ENCODE measurements around the gene SLC1A2. TPM values are rescaled to one million over a fixed set of nuclear protein-coding genes. Genes with fewer than 3 reads are reported as not detected.

SLC1A2 gene
- total RNA-seq, 1 experiment from 2014 or later: 0.50 TPM

DNA sequence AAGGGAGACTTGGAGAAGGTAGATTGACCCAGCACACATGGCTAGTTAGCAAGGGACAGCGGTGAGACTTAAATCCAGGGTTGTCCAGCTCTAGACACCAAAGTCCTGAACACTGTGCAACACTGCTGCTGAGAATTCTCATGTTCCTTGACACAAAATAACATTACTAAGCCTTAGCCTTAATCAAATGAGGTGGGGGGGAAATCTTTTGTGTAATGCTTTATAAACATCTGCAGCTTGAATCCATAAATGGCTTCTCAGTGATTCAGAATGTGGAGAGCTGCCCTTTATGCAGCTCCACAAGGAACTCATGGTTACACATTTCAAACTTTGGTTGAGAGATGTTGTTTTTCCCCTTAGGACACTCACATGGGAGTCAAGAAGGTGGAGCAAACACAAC, 200.4 kb downstream of the SLC1A2 start:
- H3K36me3 Mint-ChIP-seq (ENCODE audit: insufficient read depth in 1 of 3, low read depth in 3 of 3): no peaks in the 10 kb centered on the region
- Histone ChIP-seq H3K79me2 (ENCODE audit: insufficient read depth, low read length) (no peaks in the 10 kb centered on the region), H2BK5ac (ENCODE audit: insufficient read length, low read length) (no peak overlapping the region), H2AFZ (ENCODE audit: low read length) (no peak overlapping the region), H4K91ac (ENCODE audit: insufficient read length, low read depth, low read length) (no peak overlapping the region), H4K20me1 (ENCODE audit: control insufficient read depth, insufficient read depth, insufficient read length) (no peaks in the 10 kb centered on the region), H2AK5ac (ENCODE audit: insufficient read length, low read length) (no peak overlapping the region), H3K18ac (ENCODE audit: insufficient read length, low read depth, low read length) (no peak overlapping the region), H3K56ac (ENCODE audit: insufficient read length, low read depth, low read length) (no peak overlapping the region), H4K5ac (ENCODE audit: insufficient read length, low read depth, low read length) (no peak overlapping the region), H3K9ac (ENCODE audit: extremely low read depth, insufficient read length, low read length) (no peak overlapping the region), H3K23ac (ENCODE audit: insufficient read length, low read depth, low read length) (no peak overlapping the region), H2BK15ac (ENCODE audit: low read depth, low read length) (no peak overlapping the region), H3K4me2 (ENCODE audit: insufficient read depth, insufficient read length, low read length) (no peak overlapping the region), H3K14ac (ENCODE audit: insufficient read depth, low read length) (no peak overlapping the region), H3T11ph (ENCODE audit: low read length) (no peak overlapping the region), H2BK12ac (ENCODE audit: insufficient read length, low read depth, low read length) (no peak overlapping the region), H3K27me3 (ENCODE audit: insufficient read depth, low read length) (no peaks in the 10 kb centered on the region), H3K4ac (ENCODE audit: low read depth, low read length) (no peak overlapping the region), H3K23me2 (ENCODE audit: insufficient read length, low read depth, low read length, poor library complexity, severe bottlenecking) (no peaks in the 10 kb centered on the region), H3K9me3 (ENCODE audit: control insufficient read depth, low read depth, low read length) (no peaks in the 10 kb centered on the region), H3K79me1 (ENCODE audit: insufficient read depth, low read depth, low read length, poor library complexity, severe bottlenecking) (no peaks in the 10 kb centered on the region), H3K4me1 (ENCODE audit: insufficient read depth, low read length) (peaks cover 11% of the 10 kb centered on the region; the same call in 1 of the 2 replicates), H3K27ac (ENCODE audit: insufficient read length, low read depth, low read length) (no peak overlapping the region), H2BK120ac (ENCODE audit: low read depth, low read length, poor library complexity, severe bottlenecking) (no peak overlapping the region), H2BK20ac (ENCODE audit: low read depth, low read length, poor library complexity, severe bottlenecking) (no peak overlapping the region), H4K8ac (replicated peaks; ENCODE audit: insufficient read length, low read depth, low read length) (no peak overlapping the region)
- no peak for DNase-seq
- H3K4me3 Mint-ChIP-seq: no peak overlapping the region
- H3K4me1 Mint-ChIP-seq: peaks cover 28 to 36% of the 10 kb centered on the region in 2 experiments
- WGBS (ENCODE audit: extremely low coverage, insufficient read length, low lambda C conversion rate): no CpG with 5 or more reads among the region's 1 CpG
- TF ChIP-seq CTCF (conservative IDR thresholded peaks at IDR 0.05): no peak
- H3K27me3 Mint-ChIP-seq (ENCODE audit: low read depth): no peaks in the 10 kb centered on the region
- H3K27ac Mint-ChIP-seq: no peak overlapping the region
- H3K9me3 Mint-ChIP-seq: no peaks in the 10 kb centered on the region

All from H9 (cell line).